ENCODE results near the gene MYO1H. TPM values are rescaled to one million over a fixed set of nuclear protein-coding genes. Genes with fewer than 3 reads are reported as not detected.
A peak's percentile ranks its signal among the peaks of the same experiment; 100 is the strongest.

MYO1H gene
- total RNA-seq, 1 experiment from 2014 or later, result not detected

DNA sequence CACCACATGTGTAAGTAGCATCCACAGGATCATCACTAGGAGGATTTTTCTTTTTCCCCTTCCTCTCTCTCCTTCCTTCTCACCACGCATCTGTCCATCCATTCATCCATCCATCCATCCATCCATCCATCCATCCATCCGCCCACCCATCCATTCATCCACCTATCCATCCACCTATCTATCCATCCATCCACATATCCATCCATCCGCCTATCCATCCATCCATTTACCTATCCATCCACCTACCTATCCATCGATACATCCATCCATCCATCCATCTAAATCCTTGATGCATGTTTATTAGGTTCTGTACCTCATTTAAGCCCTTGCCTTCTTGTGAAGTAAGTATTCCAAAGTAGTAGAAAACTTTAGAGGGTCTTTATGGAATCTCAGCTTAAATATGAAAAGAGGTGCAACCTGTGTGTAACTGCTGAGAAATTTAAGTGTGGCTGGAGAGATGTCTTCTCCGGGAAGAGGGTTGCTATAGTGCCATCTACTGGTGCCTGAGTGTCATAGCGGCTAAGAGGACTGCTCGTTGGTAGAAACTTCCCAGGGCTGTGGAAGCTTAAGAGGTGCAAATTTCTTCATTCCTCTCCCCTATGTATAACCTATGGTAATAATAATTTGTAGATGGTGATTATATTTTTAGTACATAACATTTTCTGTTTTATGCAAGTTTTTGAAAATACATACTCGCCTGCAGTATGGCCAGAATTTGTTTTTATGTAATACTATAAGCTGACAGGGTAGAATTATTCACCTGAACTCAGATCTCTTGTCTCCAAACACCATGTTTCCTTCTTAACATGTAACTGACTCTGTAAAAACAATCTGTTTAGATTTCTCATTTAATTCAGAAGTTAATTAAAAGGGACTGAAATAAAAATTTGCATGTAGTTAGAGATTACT, 46.0 kb downstream of the MYO1H start:
- Histone ChIP-seq H2AFZ (ENCODE audit: low read depth, low read length, poor library complexity, severe bottlenecking) (peak overlapping the region; percentile 80), H3K9ac (ENCODE audit: low read length) (no peak overlapping the region), H3K27me3 (ENCODE audit: insufficient read depth, low read length) (no peaks in the 10 kb centered on the region), H4K20me1 (ENCODE audit: insufficient read depth) (no peaks in the 10 kb centered on the region), H3K79me2 (ENCODE audit: insufficient read depth, low read length) (no peaks in the 10 kb centered on the region), H3K4me3 (replicated peaks in 1 of 2; ENCODE audit: low read depth in 1 of 2, low read length in 2 of 2) (no peak overlapping the region), H3K27ac (ENCODE audit: low read depth, low read length) (no peak overlapping the region), H3K9me3 (ENCODE audit: control insufficient read depth in 1 of 2, insufficient read depth in 1 of 2, low read depth in 1 of 2, low read length in 2 of 2) (no peaks in the 10 kb centered on the region), H3K36me3 (ENCODE audit: control insufficient read depth in 1 of 2, insufficient read depth in 2 of 2, low read length in 2 of 2) (no peaks in the 10 kb centered on the region), H3K4me1 (ENCODE audit: control insufficient read depth in 1 of 2, insufficient read depth in 2 of 2, low read length in 2 of 2) (no peaks in the 10 kb centered on the region), H3K4me2 (ENCODE audit: low read length) (no peak overlapping the region), H3K9me2 (ENCODE audit: insufficient read depth) (no peaks in the 10 kb centered on the region)
- ChIA-PET POLR2A (no interaction called here), CTCF (interaction anchor here (0.7 to 2.3 kb wide), 19 partner anchors 8 to 382 kb away, joined by 3 to 24 read pairs (median 4); no protein-coding TSS in a partner anchor), RAD21 (ENCODE audit: low non-redundant PET in 1 of 2, low total read pairs in 2 of 2, uncharacterized antibody in 2 of 2, unreplicated experiment in 2 of 2) (no interaction called here)
- TF ChIP-seq, protein P1, sequence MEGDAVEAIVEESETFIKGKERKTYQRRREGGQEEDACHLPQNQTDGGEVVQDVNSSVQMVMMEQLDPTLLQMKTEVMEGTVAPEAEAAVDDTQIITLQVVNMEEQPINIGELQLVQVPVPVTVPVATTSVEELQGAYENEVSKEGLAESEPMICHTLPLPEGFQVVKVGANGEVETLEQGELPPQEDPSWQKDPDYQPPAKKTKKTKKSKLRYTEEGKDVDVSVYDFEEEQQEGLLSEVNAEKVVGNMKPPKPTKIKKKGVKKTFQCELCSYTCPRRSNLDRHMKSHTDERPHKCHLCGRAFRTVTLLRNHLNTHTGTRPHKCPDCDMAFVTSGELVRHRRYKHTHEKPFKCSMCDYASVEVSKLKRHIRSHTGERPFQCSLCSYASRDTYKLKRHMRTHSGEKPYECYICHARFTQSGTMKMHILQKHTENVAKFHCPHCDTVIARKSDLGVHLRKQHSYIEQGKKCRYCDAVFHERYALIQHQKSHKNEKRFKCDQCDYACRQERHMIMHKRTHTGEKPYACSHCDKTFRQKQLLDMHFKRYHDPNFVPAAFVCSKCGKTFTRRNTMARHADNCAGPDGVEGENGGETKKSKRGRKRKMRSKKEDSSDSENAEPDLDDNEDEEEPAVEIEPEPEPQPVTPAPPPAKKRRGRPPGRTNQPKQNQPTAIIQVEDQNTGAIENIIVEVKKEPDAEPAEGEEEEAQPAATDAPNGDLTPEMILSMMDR (IDR thresholded peaks at IDR 0.05 in 2 of 3, conservative IDR thresholded peaks at IDR 0.05 in 1 of 3; ENCODE audit: borderline replicate concordance in 1 of 3, insufficient read depth in 1 of 3, low read depth in 2 of 3, low read length in 2 of 3), result peak; percentile 61 to 97 (median 95); a peak in 5 of 6 replicates
- TF ChIP-seq RAD21 (IDR thresholded peaks at IDR 0.05; ENCODE audit: low read depth), result peak; percentile 66
- TF ChIP-seq MAX (IDR thresholded peaks at IDR 0.05), result no peak
- intact Hi-C loops (cut with micrococcal nuclease), result no loop called here
- DNase-seq (ENCODE audit: low read depth, low spot score) (peak; percentile 48), ATAC-seq (peak; percentile 89)
- BruUV-seq (replicated peaks), result no TSS peak

GRCh38 chr12:109394891-109395290, 47.2 kb downstream of the MYO1H start:
- intact Hi-C loops (cut with micrococcal nuclease), result no loop called here
- POLR2A ChIA-PET, result no interaction called here

More at GRCh38 chr12:109394891-109395290, 47.2 kb downstream of the MYO1H start:
- BruUV-seq (replicated peaks), result no TSS peak
- ATAC-seq (no peak), DNase-seq (ENCODE audit: low read depth, low spot score) (no peak)
- Histone ChIP-seq H3K36me3 (ENCODE audit: control insufficient read depth in 1 of 2, insufficient read depth in 2 of 2, low read length in 2 of 2) (no peaks in the 10 kb centered on the region), H3K4me1 (ENCODE audit: control insufficient read depth in 1 of 2, insufficient read depth in 2 of 2, low read length in 2 of 2) (no peaks in the 10 kb centered on the region), H2AFZ (ENCODE audit: low read depth, low read length, poor library complexity, severe bottlenecking) (no peak overlapping the region), H3K9me2 (ENCODE audit: insufficient read depth) (no peaks in the 10 kb centered on the region), H3K4me3 (replicated peaks in 1 of 2; ENCODE audit: low read depth in 1 of 2, low read length in 2 of 2) (no peak overlapping the region), H4K20me1 (ENCODE audit: insufficient read depth) (no peaks in the 10 kb centered on the region), H3K9ac (ENCODE audit: low read length) (no peak overlapping the region), H3K79me2 (ENCODE audit: insufficient read depth, low read length) (no peaks in the 10 kb centered on the region), H3K27ac (ENCODE audit: low read depth, low read length) (no peak overlapping the region), H3K27me3 (ENCODE audit: insufficient read depth, low read length) (no peaks in the 10 kb centered on the region), H3K4me2 (ENCODE audit: low read length) (no peak overlapping the region), H3K9me3 (ENCODE audit: control insufficient read depth in 1 of 2, insufficient read depth in 1 of 2, low read depth in 1 of 2, low read length in 2 of 2) (no peaks in the 10 kb centered on the region)
- CTCF ChIA-PET, result interaction anchor here (1.2 to 2.3 kb wide), 6 partner anchors 9 to 380 kb away, joined by 3 to 12 read pairs (median 4); no protein-coding TSS in a partner anchor
- RAD21 ChIA-PET (ENCODE audit: low non-redundant PET in 1 of 2, low total read pairs in 2 of 2, uncharacterized antibody in 2 of 2, unreplicated experiment in 2 of 2), result no interaction called here
- TF ChIP-seq POLR2AphosphoS5 (IDR thresholded peaks at IDR 0.05; ENCODE audit: low read depth, low read length), result no peak
- TF ChIP-seq YY1 (IDR thresholded peaks at IDR 0.05; ENCODE audit: extremely low read depth, insufficient replicate concordance, low read depth, low read length), result no peak
- no peak for TF ChIP-seq MAX (IDR thresholded peaks at IDR 0.05)
- no peak for TF ChIP-seq CBX3 (IDR thresholded peaks at IDR 0.05; ENCODE audit: low read depth)
- TF ChIP-seq, protein P2, sequence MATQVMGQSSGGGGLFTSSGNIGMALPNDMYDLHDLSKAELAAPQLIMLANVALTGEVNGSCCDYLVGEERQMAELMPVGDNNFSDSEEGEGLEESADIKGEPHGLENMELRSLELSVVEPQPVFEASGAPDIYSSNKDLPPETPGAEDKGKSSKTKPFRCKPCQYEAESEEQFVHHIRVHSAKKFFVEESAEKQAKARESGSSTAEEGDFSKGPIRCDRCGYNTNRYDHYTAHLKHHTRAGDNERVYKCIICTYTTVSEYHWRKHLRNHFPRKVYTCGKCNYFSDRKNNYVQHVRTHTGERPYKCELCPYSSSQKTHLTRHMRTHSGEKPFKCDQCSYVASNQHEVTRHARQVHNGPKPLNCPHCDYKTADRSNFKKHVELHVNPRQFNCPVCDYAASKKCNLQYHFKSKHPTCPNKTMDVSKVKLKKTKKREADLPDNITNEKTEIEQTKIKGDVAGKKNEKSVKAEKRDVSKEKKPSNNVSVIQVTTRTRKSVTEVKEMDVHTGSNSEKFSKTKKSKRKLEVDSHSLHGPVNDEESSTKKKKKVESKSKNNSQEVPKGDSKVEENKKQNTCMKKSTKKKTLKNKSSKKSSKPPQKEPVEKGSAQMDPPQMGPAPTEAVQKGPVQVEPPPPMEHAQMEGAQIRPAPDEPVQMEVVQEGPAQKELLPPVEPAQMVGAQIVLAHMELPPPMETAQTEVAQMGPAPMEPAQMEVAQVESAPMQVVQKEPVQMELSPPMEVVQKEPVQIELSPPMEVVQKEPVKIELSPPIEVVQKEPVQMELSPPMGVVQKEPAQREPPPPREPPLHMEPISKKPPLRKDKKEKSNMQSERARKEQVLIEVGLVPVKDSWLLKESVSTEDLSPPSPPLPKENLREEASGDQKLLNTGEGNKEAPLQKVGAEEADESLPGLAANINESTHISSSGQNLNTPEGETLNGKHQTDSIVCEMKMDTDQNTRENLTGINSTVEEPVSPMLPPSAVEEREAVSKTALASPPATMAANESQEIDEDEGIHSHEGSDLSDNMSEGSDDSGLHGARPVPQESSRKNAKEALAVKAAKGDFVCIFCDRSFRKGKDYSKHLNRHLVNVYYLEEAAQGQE (IDR thresholded peaks at IDR 0.05; ENCODE audit: low read depth), result no peak
- no peak for TF ChIP-seq SP1 (IDR thresholded peaks at IDR 0.05; ENCODE audit: low read depth)

Data from HCT116 (cell line).